ENCODE data around the gene SAMD8. TPM values are rescaled to one million over a fixed set of nuclear protein-coding genes. Genes with fewer than 3 reads are reported as not detected.

Gene SAMD8
- total RNA-seq, 1 experiment from 2014 or later = 23.6 TPM

- CTCF ChIA-PET = no interaction called here
- RAD21 ChIA-PET (ENCODE audit: low non-redundant PET in 1 of 2, low total read pairs in 2 of 2, uncharacterized antibody in 2 of 2, unreplicated experiment in 2 of 2) = no interaction called here
- POLR2A ChIA-PET = interaction anchor here (1.0 kb wide), 1 partner anchor 12 kb away, joined by 3 read pairs; a partner anchor contains a TSS
- Histone ChIP-seq H3K36me3 (ENCODE audit: control insufficient read depth in 1 of 2, insufficient read depth in 2 of 2, low read length in 2 of 2) (no peaks in the 10 kb centered on the region), H4K20me1 (ENCODE audit: insufficient read depth) (no peaks in the 10 kb centered on the region), H3K4me2 (ENCODE audit: low read length) (no peak overlapping the region), H2AFZ (ENCODE audit: low read depth, low read length, poor library complexity, severe bottlenecking) (no peak overlapping the region), H3K79me2 (ENCODE audit: insufficient read depth, low read length) (peaks cover 73% of the 10 kb centered on the region), H3K4me1 (ENCODE audit: control insufficient read depth in 1 of 2, insufficient read depth in 2 of 2, low read length in 2 of 2) (peaks cover 7 to 22% of the 10 kb centered on the region in 2 experiments; a peak in 3 of 4 replicates), H3K9me3 (ENCODE audit: control insufficient read depth in 1 of 2, insufficient read depth in 1 of 2, low read depth in 1 of 2, low read length in 2 of 2) (no peaks in the 10 kb centered on the region), H3K9me2 (ENCODE audit: insufficient read depth) (no peaks in the 10 kb centered on the region), H3K9ac (ENCODE audit: low read length) (no peak overlapping the region), H3K27ac (ENCODE audit: low read depth, low read length) (no peak overlapping the region), H3K4me3 (replicated peaks in 1 of 2; ENCODE audit: low read depth in 1 of 2, low read length in 2 of 2) (no peak overlapping the region), H3K27me3 (ENCODE audit: insufficient read depth, low read length) (no peaks in the 10 kb centered on the region)
- BruUV-seq (replicated peaks) = no TSS peak
- no peak for ATAC-seq
- no peak for DNase-seq (ENCODE audit: low read depth, low spot score)
- no peak for TF ChIP-seq ZBTB33 (IDR thresholded peaks at IDR 0.05; ENCODE audit: extremely low read depth, insufficient replicate concordance, low read length)
- TF ChIP-seq, protein P1, sequence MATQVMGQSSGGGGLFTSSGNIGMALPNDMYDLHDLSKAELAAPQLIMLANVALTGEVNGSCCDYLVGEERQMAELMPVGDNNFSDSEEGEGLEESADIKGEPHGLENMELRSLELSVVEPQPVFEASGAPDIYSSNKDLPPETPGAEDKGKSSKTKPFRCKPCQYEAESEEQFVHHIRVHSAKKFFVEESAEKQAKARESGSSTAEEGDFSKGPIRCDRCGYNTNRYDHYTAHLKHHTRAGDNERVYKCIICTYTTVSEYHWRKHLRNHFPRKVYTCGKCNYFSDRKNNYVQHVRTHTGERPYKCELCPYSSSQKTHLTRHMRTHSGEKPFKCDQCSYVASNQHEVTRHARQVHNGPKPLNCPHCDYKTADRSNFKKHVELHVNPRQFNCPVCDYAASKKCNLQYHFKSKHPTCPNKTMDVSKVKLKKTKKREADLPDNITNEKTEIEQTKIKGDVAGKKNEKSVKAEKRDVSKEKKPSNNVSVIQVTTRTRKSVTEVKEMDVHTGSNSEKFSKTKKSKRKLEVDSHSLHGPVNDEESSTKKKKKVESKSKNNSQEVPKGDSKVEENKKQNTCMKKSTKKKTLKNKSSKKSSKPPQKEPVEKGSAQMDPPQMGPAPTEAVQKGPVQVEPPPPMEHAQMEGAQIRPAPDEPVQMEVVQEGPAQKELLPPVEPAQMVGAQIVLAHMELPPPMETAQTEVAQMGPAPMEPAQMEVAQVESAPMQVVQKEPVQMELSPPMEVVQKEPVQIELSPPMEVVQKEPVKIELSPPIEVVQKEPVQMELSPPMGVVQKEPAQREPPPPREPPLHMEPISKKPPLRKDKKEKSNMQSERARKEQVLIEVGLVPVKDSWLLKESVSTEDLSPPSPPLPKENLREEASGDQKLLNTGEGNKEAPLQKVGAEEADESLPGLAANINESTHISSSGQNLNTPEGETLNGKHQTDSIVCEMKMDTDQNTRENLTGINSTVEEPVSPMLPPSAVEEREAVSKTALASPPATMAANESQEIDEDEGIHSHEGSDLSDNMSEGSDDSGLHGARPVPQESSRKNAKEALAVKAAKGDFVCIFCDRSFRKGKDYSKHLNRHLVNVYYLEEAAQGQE (IDR thresholded peaks at IDR 0.05; ENCODE audit: low read depth) = no peak
- TF ChIP-seq YY1 (IDR thresholded peaks at IDR 0.05; ENCODE audit: extremely low read depth, insufficient replicate concordance, low read depth, low read length) = no peak
- TF ChIP-seq POLR2AphosphoS5 (IDR thresholded peaks at IDR 0.05; ENCODE audit: low read depth, low read length) = no peak
- TF ChIP-seq ELF1 (IDR thresholded peaks at IDR 0.05; ENCODE audit: borderline replicate concordance, low read depth) = no peak
- TF ChIP-seq EZH2phosphoT487 (IDR thresholded peaks at IDR 0.05; ENCODE audit: borderline replicate concordance) = no peak
- TF ChIP-seq SP1 (IDR thresholded peaks at IDR 0.05; ENCODE audit: low read depth) = no peak
- intact Hi-C loops (cut with micrococcal nuclease) = no loop called here
These were observed 9.9 kb downstream of the SAMD8 start for GRCh38 chr10:75121322-75121721.

Data from HCT116 (cell line).